Left cardiac atrium (tissue), 4 donors: ENCODE data around the gene CRPPA. TPM values are rescaled to one million over a fixed set of nuclear protein-coding genes. Genes with fewer than 3 reads are reported as not detected.
"Not testable (repeated sequence)": the region's sequence is repeated elsewhere in the genome, so short reads cannot be mapped to it uniquely, and the experiment has no call there.

ENCODE experiments used
- ATAC-seq, 2 donors: fragments of 200-7000 bp; cut with Tn5 transposase; one replicate each; pipeline ENCODE4 v1.9.1; 2020; ENCODE audit warnings: mild to moderate bottlenecking in 2 of 2, moderate library complexity in 2 of 2
- DNase-seq: peaks from one replicate; pipeline ENCODE4 v3.0.0-alpha.2; 2020
- intact Hi-C, 2 donors: fragments of 100-400 bp; cut with DNase I; formaldehyde crosslinking; loops; one replicate each; pipeline versions ENCODE4 v1.14.1 to v1.15.1; 2022 to 2023
- total RNA-seq, 2 donors: library from RNA; stranded (reverse); fragmentation: NEBNext Ultra II Directional; extraction: Animal tissue kit (Norgen Biotek cat#: 25700); gene quantifications; one replicate each; pipeline ENCODE4 v1.2.1, GENCODE V29; 2021
- donor health status: DM: no; HTN: yes; CAD: no.
- donor health status: DM: no; HTN: yes; CAD: no; lungs with severe emphysema.
- donor health status: DM: yes; HTN: yes; CAD: no.
- donor health status: Dilated cardiomyopathy.

CRPPA gene
- total RNA-seq, 2 donors from 2014 or later: 6.0 to 7.9 TPM

- ATAC-seq: no peak
- intact Hi-C loops: no loop called here
- DNase-seq: no peak
Measured at GRCh38 chr7:16402940-16403339, 18.4 kb downstream of the CRPPA start.

GRCh38 chr7:16402091-16402490 lies 19.2 kb downstream of the CRPPA start:
- intact Hi-C loops: no loop called here
- ATAC-seq: no peak
- DNase-seq: no peak

GRCh38 chr7:16400893-16401275 lies 20.5 kb downstream of the CRPPA start:
- intact Hi-C loops: no loop called here
- ATAC-seq (no peak), DNase-seq (no peak)

- intact Hi-C loops: no loop called here
- no peak for DNase-seq
- ATAC-seq: no peak
Measured at GRCh38 chr7:16399916-16400892, 21.1 kb downstream of the CRPPA start.

GRCh38 chr7:16399265-16399831 lies 22.0 kb downstream of the CRPPA start:
- intact Hi-C loops: no loop called here
- no peak for ATAC-seq
- no peak for DNase-seq

GRCh38 chr7:16398146-16399017 lies 23.0 kb downstream of the CRPPA start:
- no peak for ATAC-seq

GRCh38 chr7:16397501-16398145 lies 23.7 kb downstream of the CRPPA start:
- ATAC-seq (no peak), DNase-seq (no peak)
- intact Hi-C loops: no loop called here

More at GRCh38 chr7:16398146-16399017, 23.0 kb downstream of the CRPPA start:
- no peak for DNase-seq
- intact Hi-C loops: no loop called here

GRCh38 chr7:16396766-16397500 lies 24.4 kb downstream of the CRPPA start:
- ATAC-seq (no peak), DNase-seq (no peak)
- intact Hi-C loops: no loop called here

- DNase-seq (no peak), ATAC-seq (no peak)
- intact Hi-C loops: no loop called here
Measured at GRCh38 chr7:16395121-16395520, 26.2 kb downstream of the CRPPA start.

GRCh38 chr7:16393862-16394422 lies 27.4 kb downstream of the CRPPA start:
- intact Hi-C loops: no loop called here
- no peak for DNase-seq
- ATAC-seq: no peak

GRCh38 chr7:16392990-16393523 lies 28.3 kb downstream of the CRPPA start:
- DNase-seq: no peak
- intact Hi-C loops: no loop called here
- ATAC-seq: no peak

- DNase-seq, ATAC-seq, intact Hi-C loops: not testable (repeated sequence)
Measured at GRCh38 chr7:16383786-16384185, 37.6 kb downstream of the CRPPA start.

- ATAC-seq, intact Hi-C loops, DNase-seq: not testable (repeated sequence)
Measured at GRCh38 chr7:16383103-16383502, 38.2 kb downstream of the CRPPA start.

Other genes with a start within 250 kb of the CRPPA start
- 1 to 10 TPM; 2.8 to 8.0 TPM for gene SOSTDC1, start 44.2 kb upstream of the CRPPA start, total RNA-seq
- gene LRRC72, start 105.3 kb upstream of the CRPPA start, total RNA-seq: not detected
- 10 to 100 TPM; 25.1 to 28.6 TPM for gene ANKMY2, start 224.2 kb upstream of the CRPPA start, total RNA-seq
- gene BZW2, start 224.6 kb upstream of the CRPPA start, total RNA-seq: 100 to 1,000 TPM; 133 to 144 TPM